ENCODE measurements around the gene TMEM87B. TPM values are rescaled to one million over a fixed set of nuclear protein-coding genes. Genes with fewer than 3 reads are reported as not detected.

TMEM87B gene
- total and polyA plus RNA-seq, 2 of the 8 experiments (the other 6 are each of a cell fraction or from before 2014, with no cell fraction given) = 7.2 to 9.0 TPM

DNA sequence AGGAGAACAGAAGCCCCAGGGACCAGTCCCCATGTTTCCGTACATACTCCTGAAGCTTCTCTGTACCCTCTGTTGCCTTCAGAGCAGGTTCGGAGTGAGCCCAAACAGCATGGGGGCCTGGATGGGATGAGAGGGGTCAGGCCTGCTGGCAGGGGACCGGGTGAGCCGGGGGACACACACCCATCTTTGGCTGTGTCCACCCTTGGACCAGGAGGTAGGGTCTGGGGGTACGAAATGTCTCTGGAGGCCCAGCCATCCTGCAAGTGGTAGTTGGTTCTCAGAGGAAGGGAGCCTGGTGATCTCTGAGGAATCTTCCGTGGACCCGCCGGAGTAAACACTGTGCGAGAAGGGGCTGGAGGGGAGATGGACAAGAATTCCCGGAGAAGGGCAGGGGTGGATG lies 98.4 kb downstream of the TMEM87B start (continued):
- TF ChIP-seq, protein P1, sequence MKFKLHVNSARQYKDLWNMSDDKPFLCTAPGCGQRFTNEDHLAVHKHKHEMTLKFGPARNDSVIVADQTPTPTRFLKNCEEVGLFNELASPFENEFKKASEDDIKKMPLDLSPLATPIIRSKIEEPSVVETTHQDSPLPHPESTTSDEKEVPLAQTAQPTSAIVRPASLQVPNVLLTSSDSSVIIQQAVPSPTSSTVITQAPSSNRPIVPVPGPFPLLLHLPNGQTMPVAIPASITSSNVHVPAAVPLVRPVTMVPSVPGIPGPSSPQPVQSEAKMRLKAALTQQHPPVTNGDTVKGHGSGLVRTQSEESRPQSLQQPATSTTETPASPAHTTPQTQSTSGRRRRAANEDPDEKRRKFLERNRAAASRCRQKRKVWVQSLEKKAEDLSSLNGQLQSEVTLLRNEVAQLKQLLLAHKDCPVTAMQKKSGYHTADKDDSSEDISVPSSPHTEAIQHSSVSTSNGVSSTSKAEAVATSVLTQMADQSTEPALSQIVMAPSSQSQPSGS (IDR thresholded peaks at IDR 0.05; ENCODE audit: low read length) = no peak
- TF ChIP-seq RBBP5 (IDR thresholded peaks at IDR 0.05; ENCODE audit: borderline replicate concordance, low read depth, low read length) (no peak), BACH1 (IDR thresholded peaks at IDR 0.05; ENCODE audit: low read length) (no peak), POLR2A (IDR thresholded peaks at IDR 0.05; ENCODE audit: control extremely low read depth in 1 of 2, low read depth in 2 of 2, low read length in 2 of 2) (no peak), RFX5 (IDR thresholded peaks at IDR 0.05; ENCODE audit: borderline replicate concordance, low read depth, low read length) (no peak)
- TF ChIP-seq, protein P2, sequence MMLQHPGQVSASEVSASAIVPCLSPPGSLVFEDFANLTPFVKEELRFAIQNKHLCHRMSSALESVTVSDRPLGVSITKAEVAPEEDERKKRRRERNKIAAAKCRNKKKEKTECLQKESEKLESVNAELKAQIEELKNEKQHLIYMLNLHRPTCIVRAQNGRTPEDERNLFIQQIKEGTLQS (IDR thresholded peaks at IDR 0.05; ENCODE audit: insufficient read depth, low read depth, low read length) = no peak

Data from H1 (cell line).